Mucosa of rectum (tissue), 2 donors: ENCODE data around the gene ACOX3.

Experiments
- H3K27ac ChIP-seq, 2 donors: one replicate each; pipeline ENCODE4 v1.7.0; 2013; ENCODE audit warnings: inconsistent platforms in 2 of 2, low read depth in 2 of 2, low read length in 2 of 2
- H3K27me3 ChIP-seq, 2 donors: one replicate each; pipeline ENCODE4 v1.7.0; 2013; ENCODE audit warnings: low read length in 2 of 2; ENCODE audit not compliant: control insufficient read depth in 2 of 2, insufficient read depth in 2 of 2
- H3K36me3 ChIP-seq, 2 donors: one replicate each; pipeline ENCODE4 v1.7.0; 2013; ENCODE audit warnings: low read length in 2 of 2; ENCODE audit not compliant: control insufficient read depth in 2 of 2, insufficient read depth in 2 of 2
- H3K4me1 ChIP-seq, 2 donors: one replicate each; pipeline ENCODE4 v1.7.0; 2013; ENCODE audit warnings: low read length in 2 of 2, mild to moderate bottlenecking in 1 of 2; ENCODE audit not compliant: control insufficient read depth in 2 of 2, insufficient read depth in 2 of 2
- H3K4me3 ChIP-seq, 2 donors: one replicate each; pipeline ENCODE4 v1.7.0; 2013; ENCODE audit warnings: low read length in 2 of 2
- H3K9ac ChIP-seq, 2 donors: one replicate each; pipeline ENCODE4 v1.7.0; 2013; ENCODE audit warnings: low read length in 2 of 2, low read depth in 1 of 2, mild to moderate bottlenecking in 1 of 2
- H3K9me3 ChIP-seq, 2 donors: one replicate each; pipeline ENCODE4 v1.7.0; 2013; ENCODE audit warnings: low read length in 2 of 2; ENCODE audit not compliant: control insufficient read depth in 2 of 2
- donor health status: healthy.
- donor health status: Normal muscosa, but diverticular disease.

ACOX3 gene

DNA sequence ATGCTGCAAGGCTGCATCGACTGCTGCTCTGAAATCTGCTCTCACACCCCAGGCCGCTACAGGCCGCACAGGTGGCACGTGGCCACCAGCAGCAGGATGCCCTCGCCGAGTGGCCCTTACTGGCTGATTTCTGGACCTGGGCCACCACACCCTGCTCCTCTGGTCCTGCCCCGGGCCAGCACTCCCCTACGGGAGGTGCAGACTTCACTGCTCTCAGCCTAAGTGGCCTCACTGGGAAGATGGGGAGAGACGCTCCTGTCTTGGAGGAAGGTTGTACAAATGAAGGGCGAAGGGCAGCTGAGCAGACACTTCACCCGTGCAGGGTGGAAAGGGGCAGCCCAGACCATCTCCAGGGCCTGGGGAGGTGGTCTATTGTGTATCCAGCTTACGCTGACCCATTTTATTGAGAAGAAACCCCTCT is 72.5 kb downstream of the ACOX3 start:
- H3K27me3 ChIP-seq = no peaks in the 10 kb centered on the region
- H3K4me1 ChIP-seq = no peaks in the 10 kb centered on the region

DNA sequence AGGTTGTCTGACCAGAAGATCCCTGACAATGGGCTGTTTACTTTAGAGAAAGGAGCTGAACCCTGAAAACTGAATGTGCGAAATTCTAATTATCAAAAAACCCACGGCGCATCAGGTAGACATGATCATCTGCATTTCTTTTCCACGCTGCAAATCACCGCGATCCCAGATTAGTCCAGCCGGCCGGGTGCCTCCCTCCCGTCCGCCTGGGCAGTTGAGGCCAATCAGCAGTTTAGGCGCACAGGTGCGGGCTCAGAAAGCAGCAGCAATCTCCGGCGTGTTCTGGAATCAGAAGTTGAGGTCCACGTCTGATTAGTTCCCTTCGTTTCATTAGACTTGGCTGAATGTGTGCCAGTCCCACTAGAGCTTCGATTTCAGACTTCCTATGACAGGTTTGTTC is 73.9 kb downstream of the ACOX3 start:
- no peak overlapping the region for H3K9ac ChIP-seq
- no peaks in the 10 kb centered on the region for H3K4me1 ChIP-seq
- peaks cover 2 to 7% of the 10 kb centered on the region in 2 donors for H3K36me3 ChIP-seq
- no peak overlapping the region for H3K27ac ChIP-seq
- no peaks in the 10 kb centered on the region for H3K9me3 ChIP-seq
- no peak overlapping the region for H3K4me3 ChIP-seq
- H3K27me3 ChIP-seq = no peaks in the 10 kb centered on the region

More for the DNA sequence above, 72.5 kb downstream of the ACOX3 start:
- Histone ChIP-seq H3K27ac (no peak overlapping the region), H3K36me3 (peaks cover 2 to 7% of the 10 kb centered on the region in 2 donors), H3K9ac (no peak overlapping the region), H3K9me3 (no peaks in the 10 kb centered on the region), H3K4me3 (no peak overlapping the region)

- Histone ChIP-seq H3K27ac (no peak overlapping the region), H3K36me3 (peaks cover 2 to 7% of the 10 kb centered on the region in 2 donors), H3K9ac (no peak overlapping the region), H3K9me3 (no peaks in the 10 kb centered on the region), H3K4me1 (no peaks in the 10 kb centered on the region), H3K4me3 (no peak overlapping the region), H3K27me3 (no peaks in the 10 kb centered on the region)
These were observed 74.6 kb downstream of the ACOX3 start for GRCh38 chr4:8365951-8366350.

GRCh38 chr4:8365353-8365752 is 75.2 kb downstream of the ACOX3 start:
- no peak overlapping the region for H3K9ac ChIP-seq
- no peaks in the 10 kb centered on the region for H3K27me3 ChIP-seq
- H3K9me3 ChIP-seq = no peaks in the 10 kb centered on the region
- no peaks in the 10 kb centered on the region for H3K4me1 ChIP-seq
- H3K36me3 ChIP-seq = peaks cover 2 to 7% of the 10 kb centered on the region in 2 donors
- no peak overlapping the region for H3K4me3 ChIP-seq
- no peak overlapping the region for H3K27ac ChIP-seq

- Histone ChIP-seq H3K4me1 (no peaks in the 10 kb centered on the region), H3K4me3 (no peak overlapping the region), H3K27me3 (no peaks in the 10 kb centered on the region), H3K9me3 (no peaks in the 10 kb centered on the region), H3K36me3 (peaks cover 2 to 7% of the 10 kb centered on the region in 2 donors), H3K27ac (no peak overlapping the region), H3K9ac (no peak overlapping the region)
These were observed 75.6 kb downstream of the ACOX3 start for GRCh38 chr4:8364848-8365350.

DNA sequence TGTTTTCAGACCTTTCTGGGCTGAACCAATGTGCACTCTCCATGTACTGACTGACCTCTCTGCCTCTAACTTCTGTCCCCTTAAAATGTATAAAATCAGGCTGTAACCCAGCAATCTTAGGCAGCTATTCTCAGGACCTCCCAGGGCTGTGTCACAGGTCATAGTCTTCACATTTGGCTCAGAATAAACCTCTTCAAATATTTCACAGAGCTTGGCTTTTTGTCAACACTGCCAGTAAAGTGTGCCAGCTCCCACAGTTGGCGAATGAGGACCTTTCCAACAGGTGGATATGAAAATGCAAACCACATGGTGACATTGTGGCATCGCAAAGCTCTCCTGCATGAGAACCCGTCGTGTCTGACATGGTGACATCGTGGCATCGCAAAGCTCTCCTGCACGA is 76.4 kb downstream of the ACOX3 start:
- Histone ChIP-seq H3K9ac (no peak overlapping the region), H3K4me1 (no peaks in the 10 kb centered on the region)

GRCh38 chr4:8362483-8362882 is 78.0 kb downstream of the ACOX3 start:
- Histone ChIP-seq H3K27me3 (no peaks in the 10 kb centered on the region), H3K4me1 (no peaks in the 10 kb centered on the region), H3K36me3 (peaks cover 2 to 7% of the 10 kb centered on the region in 2 donors), H3K27ac (no peak overlapping the region), H3K9ac (no peak overlapping the region), H3K9me3 (no peaks in the 10 kb centered on the region), H3K4me3 (no peak overlapping the region)

More for the DNA sequence above, 76.4 kb downstream of the ACOX3 start:
- Histone ChIP-seq H3K36me3 (peaks cover 2 to 7% of the 10 kb centered on the region in 2 donors), H3K9me3 (no peaks in the 10 kb centered on the region), H3K4me3 (no peak overlapping the region), H3K27ac (no peak overlapping the region), H3K27me3 (no peaks in the 10 kb centered on the region)

- no peak overlapping the region for H3K27ac ChIP-seq
- H3K36me3 ChIP-seq = no peaks in the 10 kb centered on the region
- no peaks in the 10 kb centered on the region for H3K27me3 ChIP-seq
- no peak overlapping the region for H3K9ac ChIP-seq
- no peak overlapping the region for H3K4me3 ChIP-seq
- H3K9me3 ChIP-seq = no peaks in the 10 kb centered on the region
- no peaks in the 10 kb centered on the region for H3K4me1 ChIP-seq
These were observed 81.3 kb downstream of the ACOX3 start for GRCh38 chr4:8359193-8359592.

- Histone ChIP-seq H3K4me1 (no peaks in the 10 kb centered on the region), H3K9me3 (no peaks in the 10 kb centered on the region), H3K4me3 (no peak overlapping the region), H3K9ac (no peak overlapping the region), H3K36me3 (no peaks in the 10 kb centered on the region), H3K27ac (no peak overlapping the region), H3K27me3 (no peaks in the 10 kb centered on the region)
These were observed 83.7 kb downstream of the ACOX3 start for GRCh38 chr4:8356856-8357255.

- Histone ChIP-seq H3K27me3 (no peaks in the 10 kb centered on the region), H3K4me3 (no peak overlapping the region), H3K9ac (no peak overlapping the region), H3K36me3 (no peaks in the 10 kb centered on the region), H3K9me3 (no peaks in the 10 kb centered on the region), H3K27ac (no peak overlapping the region), H3K4me1 (no peaks in the 10 kb centered on the region)
These were observed 84.5 kb downstream of the ACOX3 start for GRCh38 chr4:8355864-8356565.
